GM23338 (cell line): Measurements from ENCODE around the gene ZMAT5. TPM values are rescaled to one million over a fixed set of nuclear protein-coding genes. Genes with fewer than 3 reads are reported as not detected.

ENCODE experiments used
- ATAC-seq: fragments of 200-7000 bp; cut with Tn5 transposase; 3 replicates; pipeline ENCODE4 v1.9.1; 2020
- DNase-seq: peaks from one replicate; pipeline ENCODE4 v3.0.0-alpha.2; 2015; ENCODE audit warnings: low spot score
- H2AFZ ChIP-seq: fragments of 200-600 bp; sonication (generic); 2 replicates; pipeline ENCODE4 v1.8.0; 2016; ENCODE audit warnings: antibody characterized with exemption, mild to moderate bottlenecking, moderate library complexity
- H3F3A ChIP-seq: fragments of 200-600 bp; sonication (generic); replicated peaks from 2 replicates; pipeline ENCODE4 v1.8.0; 2017; ENCODE audit warnings: antibody characterized with exemption, mixed run types, low read depth
- H3K27ac ChIP-seq: fragments of 200-600 bp; sonication (generic); 2 replicates; pipeline ENCODE4 v1.6.1; 2016; ENCODE audit warnings: low read depth
- H3K27me3 ChIP-seq: fragments of 200-600 bp; sonication (generic); 2 replicates; pipeline ENCODE4 v1.8.0; 2016; ENCODE audit warnings: mild to moderate bottlenecking, mixed run types, moderate library complexity; ENCODE audit not compliant: insufficient read depth
- H3K36me3 ChIP-seq: fragments of 200-600 bp; sonication (generic); 2 replicates; pipeline ENCODE4 v1.8.0; 2016; ENCODE audit warnings: mild to moderate bottlenecking; ENCODE audit not compliant: insufficient read depth
- H3K4me1 ChIP-seq: fragments of 200-600 bp; sonication (generic); 2 replicates; pipeline ENCODE4 v1.8.0; 2016; ENCODE audit warnings: mild to moderate bottlenecking, moderate library complexity; ENCODE audit not compliant: insufficient read depth
- H3K4me2 ChIP-seq: fragments of 200-600 bp; sonication (generic); 2 replicates; pipeline ENCODE4 v1.7.1; 2017; ENCODE audit warnings: mixed run types
- H3K4me3 ChIP-seq: fragments of 200-600 bp; sonication (generic); 2 replicates; pipeline ENCODE4 v1.6.1; 2016; ENCODE audit warnings: mixed run types
- H3K79me2 ChIP-seq: fragments of 200-600 bp; sonication (generic); replicated peaks from 2 replicates; pipeline ENCODE4 v1.8.0; 2017; ENCODE audit warnings: mild to moderate bottlenecking; ENCODE audit not compliant: insufficient read depth
- H3K9me2 ChIP-seq: fragments of 200-600 bp; sonication (generic); 2 replicates; pipeline ENCODE4 v1.8.0; 2017; ENCODE audit not compliant: insufficient read depth
- H4K20me1 ChIP-seq: fragments of 200-600 bp; sonication (generic); replicated peaks from 2 replicates; pipeline ENCODE4 v1.8.0; 2017; ENCODE audit warnings: mild to moderate bottlenecking; ENCODE audit not compliant: insufficient read depth
- H3K27ac Mint-ChIP-seq: 2 replicates; pipeline ENCODE4 v1.8.0; 2020; ENCODE audit warnings: inconsistent platforms, mild to moderate bottlenecking, moderate library complexity, mixed read lengths
- H3K27me3 Mint-ChIP-seq: 3 replicates; pipeline ENCODE4 v1.8.0; 2022; ENCODE audit warnings: low read depth, mild to moderate bottlenecking, moderate library complexity, mixed read lengths, inconsistent platforms; ENCODE audit not compliant: insufficient read depth, poor library complexity
- H3K36me3 Mint-ChIP-seq: 3 replicates; pipeline ENCODE4 v1.8.0; 2021; ENCODE audit warnings: low read depth, mild to moderate bottlenecking, inconsistent platforms, moderate library complexity, mixed read lengths
- H3K4me1 Mint-ChIP-seq: 3 replicates; pipeline ENCODE4 v1.8.0; 2020; ENCODE audit warnings: mild to moderate bottlenecking, inconsistent platforms, mixed read lengths
- H3K4me3 Mint-ChIP-seq: 3 replicates; pipeline ENCODE4 v1.8.0; 2021; ENCODE audit warnings: moderate library complexity, mild to moderate bottlenecking, inconsistent platforms, mixed read lengths
- H3K9me3 Mint-ChIP-seq: 3 replicates; pipeline ENCODE4 v1.8.0; 2020; ENCODE audit warnings: moderate library complexity, mild to moderate bottlenecking, inconsistent platforms, mixed read lengths
- CREB1 ChIP-seq: fragments of 250-450 bp; sonication (Bioruptor Pico); IDR thresholded peaks from 2 replicates; pipeline ENCODE4 v1.5.0; 2020; ENCODE audit warnings: low read depth, mild to moderate bottlenecking, moderate library complexity
- EZH2phosphoT487 ChIP-seq: fragments of 200-600 bp; sonication (generic); IDR thresholded peaks from one replicate; pipeline ENCODE4 v1.8.1; 2018; ENCODE audit warnings: antibody characterized with exemption; ENCODE audit not compliant: unreplicated experiment
- POLR2AphosphoS5 ChIP-seq: IDR thresholded peaks from 2 replicates; pipeline ENCODE4 v1.6.1; 2016; ENCODE audit warnings: antibody characterized with exemption, low read depth
- REST ChIP-seq: IDR thresholded peaks from one replicate; pipeline ENCODE4 v1.6.1; 2018; ENCODE audit warnings: antibody characterized with exemption; ENCODE audit not compliant: unreplicated experiment
- STAT1 ChIP-seq: IDR thresholded peaks from one replicate; pipeline ENCODE4 v1.6.1; 2016; ENCODE audit warnings: antibody characterized with exemption; ENCODE audit not compliant: unreplicated experiment
- ZNF114 ChIP-seq: fragments of 250-450 bp; sonication (Bioruptor Pico); IDR thresholded peaks from 2 replicates; pipeline ENCODE4 v1.5.0; 2020; ENCODE audit warnings: mild to moderate bottlenecking, moderate library complexity
- ZNF331 ChIP-seq: fragments of 250-450 bp; sonication (Bioruptor Pico); IDR thresholded peaks from 2 replicates; pipeline ENCODE4 v1.5.0; 2020; ENCODE audit warnings: low read depth, mild to moderate bottlenecking, moderate library complexity
- polyA plus RNA-seq: library from polyadenylated mRNA; unstranded; fragments of >200 nt; fragmentation: Nextera tagmentation; extraction: Ambion mirVana; gene quantifications from 2 replicates; pipeline ENCODE4 v1.2.1, GENCODE V29; 2016
- total RNA-seq: library from RNA; depleted of rRNA; stranded (reverse); fragments of >200 nt; shearing (Covaris generic); gene quantifications from 2 replicates; pipeline ENCODE4 v1.2.3, GENCODE V29; 2014
- TF ChIP-seq, protein P1 (sequence below): IDR thresholded peaks from 2 replicates; pipeline ENCODE4 v1.6.1; 2016; ENCODE audit warnings: antibody characterized with exemption

Gene ZMAT5
- total and polyA plus RNA-seq, 2 experiments from 2014 or later = 14.6 to 25.4 TPM

DNA sequence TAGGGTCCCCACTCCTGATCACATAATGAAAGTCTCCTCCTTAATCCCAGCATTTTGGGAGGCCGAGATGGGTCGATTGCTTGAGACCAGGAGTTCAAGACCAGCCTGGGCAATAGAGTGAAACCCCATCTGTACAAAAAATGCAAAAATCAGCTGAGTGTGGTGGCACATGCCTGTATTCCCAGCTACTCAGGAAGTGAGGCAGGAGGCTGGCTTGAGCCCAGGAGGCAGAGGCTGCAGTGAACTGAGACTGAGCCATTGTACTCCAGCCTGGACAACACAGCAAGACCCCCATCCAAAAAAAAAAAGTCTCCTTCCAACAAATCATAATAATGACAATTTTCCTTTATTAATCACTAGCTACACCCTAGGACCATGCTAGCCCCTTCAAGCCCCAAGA lies 15.1 kb downstream of the ZMAT5 start:
- no peaks in the 10 kb centered on the region for H3F3A ChIP-seq
- H3K9me3 Mint-ChIP-seq = no peaks in the 10 kb centered on the region; the same call in 2 of the 3 replicates
- DNase-seq (no peak), ATAC-seq (no peak)
- no peaks in the 10 kb centered on the region for H3K9me2 ChIP-seq
- TF ChIP-seq POLR2AphosphoS5 = no peak
- no peak for TF ChIP-seq EZH2phosphoT487
- no peak for TF ChIP-seq ZNF331 (CRISPR knock-in tag)
- no peak for TF ChIP-seq REST
- TF ChIP-seq CREB1 (CRISPR knock-in tag) = no peak
- H3K4me1 ChIP-seq = no peaks in the 10 kb centered on the region
- H2AFZ ChIP-seq = no peak overlapping the region
- H3K27ac ChIP-seq = no peak overlapping the region
- H3K4me3 ChIP-seq = no peak overlapping the region
- H3K36me3 Mint-ChIP-seq = no peaks in the 10 kb centered on the region
- no peaks in the 10 kb centered on the region for H3K27me3 ChIP-seq
- no peak overlapping the region for H3K4me3 Mint-ChIP-seq
- no peaks in the 10 kb centered on the region for H3K79me2 ChIP-seq
- H3K4me2 ChIP-seq = no peak overlapping the region
- H3K27me3 Mint-ChIP-seq = peaks cover 4% of the 10 kb centered on the region
- no peaks in the 10 kb centered on the region for H3K4me1 Mint-ChIP-seq
- H4K20me1 ChIP-seq = no peaks in the 10 kb centered on the region
- H3K27ac Mint-ChIP-seq = no peak overlapping the region
- H3K36me3 ChIP-seq = no peaks in the 10 kb centered on the region

DNA sequence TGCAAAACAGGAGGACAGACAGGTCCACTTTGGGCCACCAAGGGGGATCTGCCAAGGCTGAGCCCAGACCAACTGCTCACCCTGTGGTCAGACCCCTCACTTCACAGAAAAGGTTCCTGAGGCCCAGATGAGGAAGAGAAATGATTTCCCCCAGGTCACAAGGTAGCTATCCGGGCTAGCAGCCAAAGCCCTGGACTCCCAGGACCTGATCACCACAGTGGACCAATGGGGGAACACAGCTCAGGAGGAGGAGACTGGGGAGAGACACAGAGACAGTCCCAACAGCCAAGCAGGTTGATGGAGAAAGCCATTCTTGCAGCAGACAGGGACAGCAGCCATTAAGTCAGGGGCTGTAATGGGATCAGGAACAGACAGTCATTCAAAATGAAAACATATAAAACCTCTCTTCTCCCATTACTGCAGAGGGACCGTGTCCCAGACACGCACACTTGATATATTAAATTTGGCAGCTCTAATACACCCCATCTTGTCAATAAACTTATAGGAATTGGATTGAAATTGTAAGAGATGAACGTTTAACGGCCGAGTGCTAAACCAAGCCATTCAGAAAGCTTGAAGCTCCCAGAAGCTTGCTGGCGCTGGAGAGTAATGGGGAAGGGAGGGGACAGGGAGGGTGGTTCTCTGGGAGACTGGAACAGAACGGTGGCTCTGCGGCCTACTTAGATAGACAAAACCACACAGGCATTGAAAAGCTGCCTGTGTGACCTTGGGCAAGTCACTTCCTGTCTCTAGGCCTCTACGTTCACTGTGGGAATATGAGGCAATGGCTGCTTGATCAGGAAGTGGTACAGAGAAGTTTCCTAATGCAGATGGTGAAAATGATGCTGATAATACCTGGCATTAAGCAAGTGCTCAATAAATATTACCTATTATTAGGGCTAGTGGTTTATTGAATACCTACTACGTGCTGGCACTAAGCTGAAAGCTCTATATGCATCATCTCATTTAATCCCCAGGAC lies 16.0 kb downstream of the ZMAT5 start:
- no peak overlapping the region for H3K4me2 ChIP-seq
- H3F3A ChIP-seq = no peaks in the 10 kb centered on the region
- H3K27ac Mint-ChIP-seq = no peak overlapping the region
- H3K4me1 ChIP-seq = no peaks in the 10 kb centered on the region
- no peaks in the 10 kb centered on the region for H3K36me3 ChIP-seq
- no peaks in the 10 kb centered on the region for H3K9me2 ChIP-seq
- H2AFZ ChIP-seq = no peak overlapping the region
- H3K79me2 ChIP-seq = no peaks in the 10 kb centered on the region
- H3K27ac ChIP-seq = no peak overlapping the region
- H3K27me3 Mint-ChIP-seq = peaks cover 3% of the 10 kb centered on the region
- TF ChIP-seq ZNF331 (CRISPR knock-in tag) (no peak), STAT1 (no peak), REST (no peak), ZNF114 (no peak)
- TF ChIP-seq, protein P1, sequence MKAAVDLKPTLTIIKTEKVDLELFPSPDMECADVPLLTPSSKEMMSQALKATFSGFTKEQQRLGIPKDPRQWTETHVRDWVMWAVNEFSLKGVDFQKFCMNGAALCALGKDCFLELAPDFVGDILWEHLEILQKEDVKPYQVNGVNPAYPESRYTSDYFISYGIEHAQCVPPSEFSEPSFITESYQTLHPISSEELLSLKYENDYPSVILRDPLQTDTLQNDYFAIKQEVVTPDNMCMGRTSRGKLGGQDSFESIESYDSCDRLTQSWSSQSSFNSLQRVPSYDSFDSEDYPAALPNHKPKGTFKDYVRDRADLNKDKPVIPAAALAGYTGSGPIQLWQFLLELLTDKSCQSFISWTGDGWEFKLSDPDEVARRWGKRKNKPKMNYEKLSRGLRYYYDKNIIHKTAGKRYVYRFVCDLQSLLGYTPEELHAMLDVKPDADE = no peak
- H3K4me3 Mint-ChIP-seq = no peak overlapping the region
- no peaks in the 10 kb centered on the region for H3K27me3 ChIP-seq
- H3K9me3 Mint-ChIP-seq = no peaks in the 10 kb centered on the region; the same call in 2 of the 3 replicates
- no peaks in the 10 kb centered on the region for H4K20me1 ChIP-seq
- DNase-seq = no peak
- no peaks in the 10 kb centered on the region for H3K36me3 Mint-ChIP-seq
- no peaks in the 10 kb centered on the region for H3K4me1 Mint-ChIP-seq
- no peak overlapping the region for H3K4me3 ChIP-seq
- no peak for ATAC-seq
